Cerebellar cortex (tissue), 1 donor: Measurements from ENCODE around the gene CPVL.

Experiments
- DNase-seq: peaks from one replicate; pipeline ENCODE4 v3.0.0-alpha.2; 2015; ENCODE audit warnings: low spot score

CPVL gene

DNA sequence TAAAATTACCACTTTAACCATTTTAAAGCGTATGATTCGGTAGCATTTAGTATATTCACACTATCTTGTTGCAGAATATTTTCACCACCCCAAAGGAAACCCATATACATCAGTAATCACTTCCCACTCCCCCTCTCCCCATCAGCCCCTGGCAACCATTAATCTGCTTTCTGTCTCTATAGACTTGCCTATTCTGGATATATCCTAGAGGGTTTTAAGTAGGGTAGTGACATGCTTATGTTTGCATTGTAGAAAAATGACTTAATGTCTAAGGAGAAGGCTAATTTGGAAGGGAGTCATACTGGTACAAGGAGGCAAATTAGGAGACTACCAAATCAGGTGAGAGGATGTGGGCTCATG lies 145.6 kb downstream of the CPVL start:
- no peak for DNase-seq

DNA sequence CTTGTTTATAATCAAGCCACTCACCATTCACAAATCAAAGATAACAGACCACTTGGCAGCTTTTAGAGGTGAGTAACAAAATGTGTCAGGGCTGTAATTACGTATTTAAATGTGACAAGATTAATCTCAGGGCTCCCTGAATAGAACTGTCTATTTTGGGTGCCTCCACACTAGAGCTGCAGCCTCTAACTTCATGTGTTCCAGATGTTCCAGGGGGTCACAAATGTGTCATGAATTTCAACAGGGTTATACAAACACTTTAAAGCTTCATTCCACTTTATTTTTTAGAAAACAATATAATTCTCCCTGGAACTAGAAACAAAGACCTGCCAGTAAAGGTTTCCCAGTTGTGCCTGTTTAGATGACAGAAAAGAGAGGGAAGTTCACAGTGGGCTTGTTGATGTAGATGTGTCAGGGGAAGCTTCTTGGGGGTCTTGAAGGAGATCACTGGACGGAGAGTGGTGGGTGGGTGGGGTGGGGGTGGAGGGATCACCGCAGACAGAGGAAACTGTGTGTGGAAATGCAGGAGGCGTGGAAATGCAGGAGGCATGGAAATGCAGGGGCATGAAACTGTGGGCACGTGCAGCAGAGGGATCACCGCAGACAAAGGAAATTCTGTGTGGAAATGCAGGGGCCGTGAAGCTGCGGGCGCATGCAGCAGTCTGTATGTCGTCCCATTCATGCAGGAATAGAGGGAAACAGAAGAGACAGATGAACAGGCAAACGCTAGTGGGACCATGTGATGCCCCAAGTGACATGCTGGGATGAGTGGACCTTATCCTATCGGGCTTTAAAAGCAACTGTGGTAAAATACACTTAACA lies 146.2 kb downstream of the CPVL start:
- DNase-seq: no peak

DNA sequence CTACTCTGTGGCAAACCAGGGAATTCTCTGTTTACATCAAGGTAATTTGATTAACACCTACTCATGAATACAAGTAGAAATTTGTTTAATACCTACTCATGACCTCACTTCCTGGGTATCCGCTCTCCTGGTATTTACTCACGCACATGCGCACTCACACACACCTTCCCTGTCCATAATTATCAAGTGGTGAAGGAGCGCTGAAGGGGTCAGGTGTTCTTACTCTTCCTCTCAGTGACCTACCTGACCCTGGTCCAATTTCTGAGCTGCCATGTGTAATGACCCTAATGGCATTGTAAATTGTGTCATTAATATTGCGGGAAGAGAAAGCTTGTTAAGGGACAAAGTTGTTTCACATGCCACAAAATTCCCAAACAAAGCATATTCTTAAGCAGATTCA lies 146.9 kb downstream of the CPVL start:
- no peak for DNase-seq

DNA sequence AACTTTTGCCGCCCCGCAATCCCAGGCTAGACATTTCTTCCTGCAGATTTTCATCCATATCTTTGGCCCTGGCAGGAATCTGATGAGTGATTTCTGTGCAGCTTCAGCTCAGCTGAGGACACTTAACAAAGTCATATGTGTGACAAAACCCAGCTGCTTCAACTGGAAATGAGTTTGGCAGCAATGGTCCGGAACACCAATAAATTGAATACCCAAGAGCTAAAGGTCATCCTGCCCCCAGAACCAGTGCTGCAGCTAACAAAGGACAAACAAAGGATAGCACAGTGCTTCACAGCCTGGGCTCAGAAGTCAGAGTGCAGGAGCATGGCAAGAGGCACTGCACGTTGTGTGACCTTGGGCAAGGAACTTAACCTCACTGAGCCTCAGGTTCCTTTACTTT lies 148.2 kb downstream of the CPVL start:
- DNase-seq: no peak

DNA sequence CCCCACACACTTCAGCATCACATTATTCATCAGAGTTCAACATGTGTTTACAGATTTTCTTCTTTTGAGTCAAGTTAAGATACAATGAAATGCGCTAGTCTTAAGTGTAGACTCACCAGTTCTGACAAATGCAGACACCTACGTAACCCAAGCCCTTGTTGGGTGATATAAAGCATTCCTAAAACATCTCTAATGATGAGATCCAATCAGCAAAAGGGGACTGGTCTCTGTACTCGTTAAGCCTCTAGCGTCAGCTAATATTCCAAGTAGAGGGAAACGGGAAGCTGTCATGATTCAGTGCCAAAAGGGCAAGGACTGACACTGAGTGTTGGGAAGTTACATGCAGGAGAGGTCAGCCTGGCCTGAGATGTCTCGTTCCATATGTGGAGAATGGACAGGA lies 149.5 kb downstream of the CPVL start:
- DNase-seq: no peak

DNA sequence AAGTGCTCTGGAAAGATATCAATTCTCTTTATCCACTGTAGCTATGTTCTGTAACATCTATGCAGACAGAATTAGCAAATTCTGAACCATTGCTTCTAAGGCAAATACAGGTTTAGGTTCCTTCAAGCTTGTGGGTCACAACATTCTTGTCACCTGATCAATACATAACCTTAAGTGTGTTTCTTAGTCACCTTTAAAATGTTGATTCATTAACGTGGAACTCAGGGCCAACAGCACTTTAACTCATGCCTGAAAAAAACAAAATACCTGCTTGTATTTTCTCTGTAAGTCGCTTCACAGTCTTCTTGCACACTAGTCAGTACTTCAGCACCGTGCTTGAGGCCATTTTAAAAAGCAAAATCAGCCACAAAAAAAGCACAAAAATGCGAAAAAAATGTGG lies 153.0 kb downstream of the CPVL start:
- DNase-seq: no peak

DNA sequence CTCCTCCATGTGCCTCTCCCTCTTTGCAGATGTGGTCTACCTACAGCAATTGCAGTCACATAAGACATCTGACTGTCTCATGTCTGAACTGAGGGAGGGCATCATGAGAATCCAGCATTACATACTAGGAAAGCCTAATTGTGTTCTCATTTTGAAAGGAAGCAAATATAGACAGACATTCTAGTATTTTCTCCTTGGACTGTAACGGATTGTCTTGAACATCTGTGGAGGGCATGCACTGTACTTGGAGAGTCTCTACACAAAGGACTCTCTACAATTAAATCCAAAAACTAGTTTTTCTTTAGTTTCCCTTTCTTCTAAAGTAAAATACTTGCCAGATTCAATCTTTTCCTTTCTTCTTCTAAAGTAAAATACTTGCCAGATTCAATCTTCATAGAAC lies 153.5 kb downstream of the CPVL start:
- no peak for DNase-seq

DNA sequence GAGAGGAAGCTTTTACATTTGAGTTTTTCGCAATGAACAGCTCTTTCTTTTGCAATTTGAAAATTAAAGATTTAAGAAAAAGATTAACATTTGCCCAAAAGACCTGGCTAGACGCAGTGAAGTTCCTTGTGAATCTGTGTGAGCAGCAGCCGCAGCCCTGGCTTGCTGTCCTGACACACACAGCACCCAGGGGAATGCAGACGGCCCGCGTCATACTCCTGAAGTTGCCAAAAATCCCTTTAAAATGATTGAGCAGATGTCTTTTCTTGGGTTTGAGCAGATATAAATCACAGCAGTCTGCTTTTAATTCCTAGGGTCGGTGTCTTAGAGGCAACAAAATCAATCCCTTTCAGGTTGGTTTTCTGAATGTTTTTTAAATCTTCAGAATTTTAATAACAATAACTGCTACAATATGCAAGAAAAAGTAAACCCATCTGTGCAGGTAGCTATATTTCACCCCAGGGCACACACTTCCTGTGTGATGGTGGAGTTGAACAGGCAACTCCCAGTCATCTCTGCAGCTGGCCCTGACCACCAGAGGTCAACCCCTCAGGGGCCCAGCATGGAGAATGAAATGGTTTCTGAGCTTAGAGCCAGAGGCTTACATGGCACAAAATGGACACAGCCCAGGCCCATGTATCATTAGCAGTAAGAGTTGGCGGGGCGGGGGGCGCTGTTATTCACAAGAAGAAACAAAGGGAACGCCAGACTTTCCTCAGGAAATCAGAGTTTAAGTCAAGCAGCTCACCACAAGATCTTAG lies 156.0 kb downstream of the CPVL start:
- DNase-seq: no peak

DNA sequence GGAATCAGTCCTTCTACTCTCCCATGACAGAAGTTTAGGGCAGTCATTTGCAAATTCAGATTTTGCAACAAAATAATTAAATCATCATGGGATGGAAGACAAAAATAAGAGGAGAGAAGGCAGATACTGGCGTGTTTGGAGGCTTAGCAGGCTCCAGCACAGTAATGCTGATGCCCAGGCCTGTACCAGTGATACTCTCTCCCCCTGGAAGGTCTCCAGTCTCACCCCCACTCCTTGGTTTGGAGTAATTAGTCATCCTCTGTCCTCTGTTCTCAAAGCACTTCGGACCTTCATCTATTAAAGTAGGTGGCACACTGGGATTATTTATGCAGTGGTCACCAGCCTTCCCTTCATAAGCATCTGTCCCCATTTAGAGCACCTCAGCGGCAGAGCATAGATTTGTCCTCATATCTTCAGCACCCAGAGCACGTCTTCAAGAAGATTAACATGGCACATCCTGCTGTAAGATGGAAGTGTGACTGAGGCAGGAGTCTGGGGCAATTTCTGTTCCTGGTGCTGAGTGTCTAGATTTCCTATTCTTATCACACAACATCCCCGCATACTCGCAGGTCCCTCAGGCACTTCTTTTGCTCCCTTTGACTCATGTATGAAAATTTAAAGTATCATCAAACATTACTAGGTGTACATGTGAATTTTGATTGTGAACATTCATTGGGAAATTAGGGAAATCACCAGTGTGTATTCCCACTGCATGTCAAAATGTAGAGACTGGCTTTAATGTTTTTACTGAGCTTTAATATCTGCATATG lies 156.9 kb downstream of the CPVL start:
- no peak for DNase-seq

DNA sequence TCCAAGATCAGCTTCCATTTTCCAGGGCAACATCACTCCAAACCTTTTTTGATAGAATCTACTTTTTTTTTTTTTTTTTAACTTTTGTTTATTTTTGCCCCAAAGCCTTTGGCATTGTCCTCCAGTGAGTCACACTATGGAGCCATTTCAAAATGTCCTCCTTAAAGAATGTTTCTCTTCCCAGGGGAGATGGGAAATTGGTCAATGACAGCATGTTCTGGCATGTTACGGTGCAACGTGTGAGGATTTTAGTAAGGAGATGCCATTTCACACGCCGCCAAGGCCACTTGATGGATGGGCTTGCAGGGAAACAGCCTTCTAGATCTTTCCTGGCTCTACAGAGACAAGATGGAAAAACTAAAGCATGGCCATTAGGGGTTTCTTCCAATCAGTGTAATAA lies 157.5 kb downstream of the CPVL start:
- DNase-seq: no peak

DNA sequence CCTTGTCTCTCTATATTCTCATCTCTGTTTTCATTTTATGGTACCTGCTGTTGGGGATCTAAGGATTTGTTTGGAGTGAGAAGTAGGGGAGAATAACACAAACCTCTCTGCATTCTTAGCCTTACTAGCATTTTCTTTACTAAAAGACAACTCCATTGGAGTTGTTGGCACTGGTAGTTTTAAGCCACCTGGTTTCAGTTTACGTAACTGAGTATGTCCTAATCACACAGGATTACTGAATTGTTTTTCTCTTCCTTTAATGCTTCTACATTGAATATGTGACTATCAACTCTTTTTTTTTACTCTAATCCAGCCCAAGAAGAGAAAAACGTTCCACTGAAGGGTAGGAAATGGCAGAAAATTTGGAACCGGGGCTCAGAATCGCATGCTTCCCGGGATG lies 158.2 kb downstream of the CPVL start:
- no peak for DNase-seq

DNA sequence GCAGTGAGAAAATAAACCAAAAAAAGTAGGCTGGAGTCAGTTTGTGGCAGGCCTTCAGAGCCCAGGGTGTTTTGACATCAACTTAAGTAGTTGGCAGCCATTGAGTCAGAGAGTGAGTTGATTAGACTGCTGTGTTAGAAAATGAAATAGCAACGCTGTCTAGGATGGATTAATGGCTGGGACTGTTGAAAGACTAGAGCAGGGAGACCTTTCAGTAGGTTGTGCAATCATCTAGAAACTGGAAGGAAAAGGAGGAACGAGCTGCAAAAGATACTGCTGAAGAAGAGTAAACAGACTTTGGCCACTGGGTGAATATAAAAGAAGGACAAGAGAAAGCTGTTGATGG lies 159.6 kb downstream of the CPVL start:
- no peak for DNase-seq

DNA sequence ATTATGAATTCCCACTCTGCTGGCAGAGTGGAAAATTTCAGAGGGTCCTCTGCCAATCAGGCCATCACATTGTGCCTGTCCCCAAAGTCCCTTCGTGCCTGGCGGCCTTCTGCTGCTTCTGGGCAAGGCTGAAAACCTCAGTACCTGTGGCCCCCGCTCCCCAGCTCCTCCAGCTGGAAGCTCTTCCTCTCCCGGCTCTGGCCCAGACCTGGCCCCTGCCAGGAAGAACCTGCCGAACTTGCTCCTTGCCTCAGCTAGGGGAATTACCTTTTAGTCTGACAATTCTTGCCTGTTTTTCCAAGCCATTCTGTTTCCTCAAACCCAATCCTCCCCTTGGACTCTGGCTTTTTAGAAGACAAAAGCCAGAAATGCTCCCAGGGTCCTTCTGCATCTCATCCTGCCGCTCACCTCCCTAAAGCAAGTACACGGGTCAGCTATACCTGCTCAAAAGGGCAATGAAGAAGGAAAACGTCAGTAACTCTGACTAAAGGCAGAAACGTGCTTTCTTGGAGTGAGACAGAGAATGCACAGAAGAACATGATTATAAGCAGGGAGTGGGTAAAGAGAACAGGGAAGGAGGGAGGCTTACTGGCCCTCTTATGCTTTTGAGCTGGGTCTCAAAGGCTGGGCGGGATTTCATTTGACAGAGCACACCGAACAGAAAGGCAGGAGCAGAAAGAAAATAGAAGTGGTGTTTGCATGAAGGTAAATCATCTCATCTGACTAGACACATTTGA lies 160.1 kb downstream of the CPVL start:
- no peak for DNase-seq

DNA sequence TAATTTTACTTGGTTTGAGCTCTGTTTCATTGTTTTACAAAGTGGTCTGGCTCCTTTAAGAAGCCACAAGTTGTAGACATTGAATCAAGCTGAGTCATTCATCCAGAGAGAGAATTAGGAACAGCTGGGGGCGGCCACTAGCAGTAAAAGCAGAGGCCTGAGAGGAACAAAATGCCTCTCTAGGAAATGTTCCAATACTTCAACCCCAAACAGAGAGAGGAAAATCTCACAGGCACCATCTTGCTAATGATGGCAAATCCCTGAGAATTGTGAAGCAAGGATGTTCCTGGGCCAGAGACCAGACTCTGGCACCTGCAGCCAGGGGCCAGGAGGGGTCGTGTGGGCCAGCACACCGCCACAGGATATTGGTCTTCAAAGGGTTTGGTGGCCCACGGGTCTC lies 161.7 kb downstream of the CPVL start:
- no peak for DNase-seq

DNA sequence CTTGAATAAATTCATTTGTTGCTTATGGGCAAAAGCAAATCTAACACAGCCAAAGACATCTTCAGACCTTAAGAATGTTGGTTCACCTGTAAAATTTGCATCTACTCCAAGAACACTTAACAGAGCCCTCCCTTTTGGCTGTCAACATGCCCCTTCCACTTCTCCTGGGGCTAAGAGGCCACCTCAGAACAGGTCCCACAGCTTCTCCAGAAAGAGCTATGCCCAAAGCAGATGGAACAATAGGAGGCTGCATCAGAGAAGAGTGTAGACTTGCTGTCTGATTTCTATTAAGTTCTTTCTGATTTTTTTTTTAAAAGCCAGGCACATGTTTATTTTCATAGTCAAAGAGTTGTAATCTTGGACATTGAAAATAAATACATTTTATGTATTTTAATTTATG lies 162.1 kb downstream of the CPVL start:
- DNase-seq: no peak

DNA sequence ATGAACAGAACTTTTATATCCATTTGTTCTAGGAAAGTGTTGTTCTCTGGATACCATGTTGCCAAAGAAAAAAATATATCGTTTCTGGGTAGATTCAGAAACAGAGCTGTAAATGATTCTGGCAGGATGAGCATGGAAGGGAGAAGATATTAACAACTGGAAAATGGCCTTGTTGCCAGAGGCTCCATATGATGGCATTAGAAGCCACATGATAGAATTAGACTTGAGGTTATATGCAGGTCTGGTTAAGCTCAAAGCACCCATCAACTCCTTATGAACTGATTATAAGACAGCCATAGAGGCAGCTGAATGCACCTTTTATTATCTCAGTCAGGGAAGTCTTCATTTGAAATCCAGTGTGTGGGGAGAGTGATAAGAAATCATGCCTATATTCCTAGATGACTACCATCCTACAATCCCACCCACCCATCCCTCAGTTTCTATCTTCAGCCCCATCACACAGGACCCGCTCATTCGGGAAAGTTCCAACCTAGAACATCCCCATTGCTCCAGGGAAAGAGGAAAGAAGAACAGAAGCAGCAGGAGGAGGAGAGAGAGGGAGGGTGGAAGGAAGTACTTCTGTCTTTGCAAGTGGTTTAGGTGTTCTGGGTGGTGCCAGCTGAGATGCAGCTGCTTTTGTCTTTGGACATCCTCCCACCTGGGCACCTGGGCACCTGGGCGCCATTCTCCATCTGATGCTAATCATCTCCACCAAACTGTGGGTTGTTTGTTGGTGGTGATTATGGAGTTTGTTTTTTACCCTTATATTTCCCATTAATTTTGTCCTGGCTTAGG lies 162.7 kb downstream of the CPVL start:
- no peak for DNase-seq

DNA sequence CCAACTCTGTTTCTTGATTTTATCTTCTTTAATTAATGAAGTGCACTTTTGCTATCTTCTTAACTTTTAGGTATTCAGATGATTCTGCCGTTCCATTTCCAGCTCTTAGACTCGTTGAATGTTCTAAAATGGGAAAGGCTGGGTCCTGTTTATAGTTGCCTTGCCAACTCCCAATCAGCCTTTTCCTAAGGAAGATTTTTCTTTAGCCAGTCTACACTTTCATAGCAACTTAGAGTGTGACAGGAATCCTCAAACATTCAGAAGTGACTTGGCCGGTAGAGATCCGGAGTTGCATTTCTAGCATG lies 165.2 kb downstream of the CPVL start:
- DNase-seq: peak; percentile 12

DNA sequence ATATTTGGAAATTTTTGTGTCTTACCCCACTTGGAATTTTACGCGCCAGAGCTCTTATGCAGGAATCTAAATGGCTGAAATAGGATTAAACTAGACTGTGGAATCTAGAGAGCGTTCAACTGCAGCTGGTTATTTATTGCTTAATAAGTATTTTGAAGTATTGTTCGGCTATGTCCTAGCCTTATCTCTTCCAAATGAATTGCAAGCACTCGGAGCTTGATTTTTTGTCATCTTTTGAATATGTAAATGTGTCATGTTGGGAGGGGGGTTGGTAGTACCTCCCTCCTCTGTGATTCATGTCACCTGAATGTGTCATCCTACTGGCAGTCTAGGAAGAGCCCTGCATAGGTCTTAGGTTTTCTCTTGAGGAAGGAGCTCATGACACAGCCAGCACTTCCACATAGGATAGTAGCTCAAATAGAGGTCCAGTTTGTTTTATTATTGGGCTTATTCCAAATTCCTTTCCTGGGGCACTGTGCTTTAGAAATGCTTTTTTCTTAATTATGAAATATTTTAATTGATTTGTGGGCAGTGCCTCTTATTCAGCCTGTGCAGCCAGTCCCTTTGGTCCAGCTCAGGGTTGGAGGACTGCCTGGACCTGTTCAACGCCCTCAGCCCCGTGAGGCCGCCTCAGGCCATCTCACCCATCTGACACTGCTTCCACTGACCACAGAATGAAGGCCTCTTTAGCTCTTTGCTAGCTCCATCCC lies 165.7 kb downstream of the CPVL start:
- no peak for DNase-seq

DNA sequence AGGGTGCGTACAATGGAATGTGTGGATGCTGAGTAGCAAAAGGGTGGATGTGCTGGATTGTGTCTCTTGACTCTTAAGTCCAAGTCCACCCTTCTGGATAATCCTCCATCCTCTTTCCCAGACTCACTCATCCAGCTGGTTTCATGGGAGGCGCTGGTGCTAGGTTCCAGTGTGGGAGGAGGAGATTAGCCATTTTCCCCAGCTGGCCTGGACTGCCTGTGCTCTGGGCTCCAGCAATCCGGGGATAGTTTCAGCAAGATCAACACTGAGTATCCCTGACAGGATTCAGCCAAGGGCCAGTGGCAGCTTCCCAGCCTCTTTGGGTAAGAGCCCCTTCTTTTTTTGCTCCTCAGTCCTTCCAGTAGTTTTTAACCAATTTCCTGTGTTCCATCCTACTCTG lies 166.6 kb downstream of the CPVL start:
- DNase-seq: no peak

DNA sequence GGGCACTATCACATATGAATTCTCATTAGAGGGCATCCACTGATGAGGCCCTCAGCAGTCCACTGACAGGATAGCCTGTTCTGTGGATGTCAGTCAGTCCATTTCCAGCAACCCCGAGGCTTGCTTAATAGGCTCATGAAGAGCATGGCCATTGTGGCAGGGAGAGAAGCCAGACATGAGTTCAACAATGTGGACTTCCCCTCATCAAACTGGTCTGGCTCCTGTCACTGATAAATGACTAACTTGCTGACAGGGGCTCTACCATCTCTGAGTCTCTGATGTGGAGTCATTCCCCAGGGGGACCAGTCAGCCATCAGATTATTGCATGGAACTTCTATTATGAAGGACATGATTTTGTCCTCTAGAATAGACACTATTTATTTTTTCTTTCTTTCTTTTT lies 168.5 kb downstream of the CPVL start:
- DNase-seq: no peak

DNA sequence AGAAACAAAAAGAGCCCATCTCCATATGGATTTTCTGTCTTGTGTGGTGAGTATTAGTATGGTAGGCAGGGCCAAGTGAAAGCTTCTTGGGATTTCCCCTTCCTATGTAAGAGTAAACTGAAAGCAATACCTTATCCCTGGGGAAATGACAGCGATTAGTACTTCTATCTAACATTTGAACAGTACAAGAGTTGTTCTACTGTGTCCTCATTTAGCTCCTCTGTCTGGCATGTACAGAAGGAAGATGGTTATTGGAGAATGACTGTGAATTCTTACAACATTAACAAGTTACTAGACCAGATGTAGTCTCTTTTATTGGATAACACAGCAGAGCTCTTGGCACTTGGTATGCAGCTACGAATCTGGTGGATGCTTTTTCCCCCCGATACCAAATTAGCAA lies 170.3 kb downstream of the CPVL start:
- DNase-seq: no peak
